ENCODE results near the gene MEA1.

Gene MEA1

DNA sequence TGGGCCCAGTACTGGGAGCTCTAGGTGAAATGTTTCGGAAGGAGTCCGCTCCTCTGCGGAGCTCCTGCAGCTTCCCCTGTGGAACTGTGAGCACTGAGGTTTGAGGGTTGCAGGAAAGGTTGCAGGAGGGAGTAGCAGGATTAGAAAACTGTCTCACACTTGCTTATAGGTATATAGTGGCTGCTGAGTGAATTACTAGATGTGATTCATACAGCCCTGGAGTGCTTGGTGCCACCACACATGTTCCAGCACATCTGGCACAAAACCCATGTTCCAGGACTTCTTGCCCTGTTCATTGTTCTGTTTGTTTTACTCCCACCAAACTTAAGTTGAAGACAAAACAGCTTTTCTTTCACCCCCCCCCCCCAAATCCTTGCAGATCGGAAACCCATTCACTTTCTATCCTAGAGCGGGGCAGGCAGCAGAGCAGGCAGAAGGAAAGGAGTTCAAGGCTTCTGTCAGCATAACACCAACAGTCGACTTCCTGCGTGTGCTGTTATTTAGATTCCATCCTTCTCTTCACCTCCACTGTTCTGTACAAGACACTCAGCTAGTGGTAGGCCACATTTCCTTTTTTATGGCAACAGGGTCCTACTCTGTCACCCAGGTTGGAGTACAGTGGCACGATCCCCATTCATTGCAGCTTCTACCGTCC lies 34.1 kb downstream of the MEA1 start:
- peaks cover 13% of the 10 kb centered on the region for H3K36me3 ChIP-seq
- H3K27ac ChIP-seq: peak overlapping the region; percentile 66
- H3K4me3 ChIP-seq (ENCODE audit: low read depth, low read length): peak overlapping the region; percentile 79
- H3K9me3 ChIP-seq (ENCODE audit: severe bottlenecking): no peaks in the 10 kb centered on the region
- no peak for DNase-seq
- TF ChIP-seq, protein P1, sequence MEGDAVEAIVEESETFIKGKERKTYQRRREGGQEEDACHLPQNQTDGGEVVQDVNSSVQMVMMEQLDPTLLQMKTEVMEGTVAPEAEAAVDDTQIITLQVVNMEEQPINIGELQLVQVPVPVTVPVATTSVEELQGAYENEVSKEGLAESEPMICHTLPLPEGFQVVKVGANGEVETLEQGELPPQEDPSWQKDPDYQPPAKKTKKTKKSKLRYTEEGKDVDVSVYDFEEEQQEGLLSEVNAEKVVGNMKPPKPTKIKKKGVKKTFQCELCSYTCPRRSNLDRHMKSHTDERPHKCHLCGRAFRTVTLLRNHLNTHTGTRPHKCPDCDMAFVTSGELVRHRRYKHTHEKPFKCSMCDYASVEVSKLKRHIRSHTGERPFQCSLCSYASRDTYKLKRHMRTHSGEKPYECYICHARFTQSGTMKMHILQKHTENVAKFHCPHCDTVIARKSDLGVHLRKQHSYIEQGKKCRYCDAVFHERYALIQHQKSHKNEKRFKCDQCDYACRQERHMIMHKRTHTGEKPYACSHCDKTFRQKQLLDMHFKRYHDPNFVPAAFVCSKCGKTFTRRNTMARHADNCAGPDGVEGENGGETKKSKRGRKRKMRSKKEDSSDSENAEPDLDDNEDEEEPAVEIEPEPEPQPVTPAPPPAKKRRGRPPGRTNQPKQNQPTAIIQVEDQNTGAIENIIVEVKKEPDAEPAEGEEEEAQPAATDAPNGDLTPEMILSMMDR (IDR thresholded peaks at IDR 0.05; ENCODE audit: low read depth, low read length): no peak
- H3K27me3 ChIP-seq (ENCODE audit: insufficient read depth, low read depth, severe bottlenecking): no peaks in the 10 kb centered on the region

DNA sequence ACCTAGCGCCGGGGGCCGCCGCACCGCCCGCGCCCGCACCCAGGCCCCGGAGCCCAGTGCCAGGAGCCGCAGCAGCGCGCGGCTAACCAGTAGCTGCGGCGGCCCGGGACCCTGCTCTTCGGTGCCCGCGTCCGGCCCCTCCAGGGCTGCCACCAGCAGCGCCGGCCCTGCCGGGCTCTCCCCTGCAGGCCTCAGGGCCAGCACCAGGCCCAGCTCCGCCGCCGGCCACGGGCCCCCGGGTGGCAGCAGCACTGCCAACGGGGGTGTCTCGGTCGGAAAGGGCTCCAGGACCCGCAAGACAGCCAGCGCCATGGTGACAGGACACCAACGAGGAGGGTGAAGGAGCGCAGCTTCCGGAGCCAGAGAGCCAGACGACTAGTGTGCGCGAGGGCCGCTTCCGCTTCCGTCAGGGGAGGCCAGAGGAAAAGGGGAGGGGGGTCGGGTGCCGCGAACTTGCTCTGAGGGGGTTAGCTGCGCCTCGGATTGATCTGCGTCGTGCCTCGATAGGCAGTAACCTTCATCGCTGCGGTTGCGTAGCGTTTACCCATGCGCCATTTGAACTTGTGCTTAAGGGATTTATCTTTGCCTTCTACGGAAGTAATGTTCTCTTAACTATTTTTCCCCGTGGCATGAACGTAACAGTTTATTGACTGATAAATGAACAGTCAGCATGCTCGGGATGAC lies 34.8 kb downstream of the MEA1 start, which contains the start of gene PEX6:
Gene PEX6, minus strand, starts transcription at position 343 of the 684 bp plus-strand sequence. Its CDS starts 31 bp downstream, at position 312.
- H3K9me3 ChIP-seq (ENCODE audit: severe bottlenecking): no peaks in the 10 kb centered on the region
- peaks cover 14% of the 10 kb centered on the region for H3K36me3 ChIP-seq
- peak within 1 kb of the TSS; percentile 66 for H3K27ac ChIP-seq
- TF ChIP-seq, protein P1 (IDR thresholded peaks at IDR 0.05; ENCODE audit: low read depth, low read length): no peak
- no peaks in the 10 kb centered on the region for H3K27me3 ChIP-seq (ENCODE audit: insufficient read depth, low read depth, severe bottlenecking)
- peak within 1 kb of the TSS; percentile 79 for H3K4me3 ChIP-seq (ENCODE audit: low read depth, low read length)
- DNase-seq: peak; percentile 99

DNA sequence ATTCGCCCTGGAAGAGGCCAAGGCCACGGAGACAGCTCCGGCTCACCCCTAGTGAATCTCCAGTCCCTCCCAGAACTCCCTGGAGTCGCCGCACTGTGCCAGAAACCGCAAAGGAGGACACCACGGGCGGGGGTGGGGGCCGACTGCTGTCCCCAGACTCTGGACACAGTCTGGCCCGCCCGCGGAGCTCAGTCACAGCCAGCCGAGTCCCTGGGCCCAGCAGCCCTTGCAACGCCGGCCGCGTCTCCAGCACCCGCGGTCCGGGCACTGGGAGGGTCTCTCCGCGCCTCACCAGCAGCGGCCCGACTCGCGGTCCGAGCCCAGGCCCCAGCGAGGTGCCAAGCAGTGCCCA lies 35.3 kb downstream of the MEA1 start:
- H3K36me3 ChIP-seq: peaks cover 14% of the 10 kb centered on the region
- peak overlapping the region; percentile 79 for H3K4me3 ChIP-seq (ENCODE audit: low read depth, low read length)
- H3K27me3 ChIP-seq (ENCODE audit: insufficient read depth, low read depth, severe bottlenecking): no peaks in the 10 kb centered on the region
- no peaks in the 10 kb centered on the region for H3K9me3 ChIP-seq (ENCODE audit: severe bottlenecking)
- DNase-seq: peak; percentile 46
- peak overlapping the region; percentile 66 for H3K27ac ChIP-seq
- TF ChIP-seq, protein P1 (IDR thresholded peaks at IDR 0.05; ENCODE audit: low read depth, low read length): no peak

DNA sequence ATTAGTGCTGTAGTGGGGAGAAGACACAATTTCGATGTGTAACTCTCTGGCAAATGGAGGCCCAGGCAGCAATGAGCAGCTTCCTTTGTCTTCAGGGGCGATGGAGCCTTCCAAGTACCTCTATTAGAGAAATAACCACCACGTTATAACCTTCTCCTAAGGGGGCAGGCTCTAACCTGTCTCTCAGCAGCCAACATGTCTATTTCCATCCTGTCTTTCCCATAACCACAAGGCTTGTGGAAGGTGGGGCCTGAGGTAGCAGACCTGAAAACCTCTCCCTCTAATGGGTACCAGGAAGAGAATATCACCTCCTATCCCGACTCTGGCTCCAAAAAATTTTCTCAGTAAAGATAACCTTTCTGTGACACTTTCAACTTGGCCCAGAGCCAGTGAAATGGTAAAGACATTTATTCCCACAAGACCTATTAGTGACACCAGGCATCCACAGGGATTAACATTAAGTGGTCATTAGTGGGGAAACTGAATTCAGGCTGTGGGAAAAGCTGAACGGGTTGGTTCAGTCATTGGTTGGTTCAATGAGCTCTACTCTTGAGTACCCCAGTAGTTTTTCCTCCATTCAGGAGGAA lies 38.7 kb downstream of the MEA1 start:
- DNase-seq: no peak
- peaks cover 18% of the 10 kb centered on the region for H3K36me3 ChIP-seq
- no peaks in the 10 kb centered on the region for H3K9me3 ChIP-seq (ENCODE audit: severe bottlenecking)
- H3K27me3 ChIP-seq (ENCODE audit: insufficient read depth, low read depth, severe bottlenecking): no peaks in the 10 kb centered on the region
- TF ChIP-seq, protein P1 (IDR thresholded peaks at IDR 0.05; ENCODE audit: low read depth, low read length): no peak
- H3K4me3 ChIP-seq (ENCODE audit: low read depth, low read length): no peak overlapping the region
- H3K27ac ChIP-seq: no peak overlapping the region

DNA sequence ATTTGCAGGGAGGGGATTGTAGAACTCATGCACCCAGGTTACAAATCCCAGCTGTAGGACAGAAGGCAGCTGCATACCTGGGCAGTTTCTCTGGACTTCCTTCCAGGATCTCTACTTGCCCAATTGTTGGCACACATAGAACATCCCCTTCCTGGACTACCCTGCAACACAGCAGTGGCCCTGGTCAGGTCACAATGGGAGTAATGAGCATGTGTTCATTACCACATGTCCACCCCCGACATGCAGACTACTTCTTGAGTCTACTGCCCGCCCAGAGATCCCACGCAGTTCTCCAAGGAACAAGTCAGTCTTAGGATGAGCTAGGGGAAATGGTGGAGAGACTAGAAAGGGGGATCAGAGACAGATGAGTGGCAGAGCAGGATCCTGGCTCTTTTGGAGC lies 39.8 kb downstream of the MEA1 start:
- no peak for DNase-seq
- no peaks in the 10 kb centered on the region for H3K27me3 ChIP-seq (ENCODE audit: insufficient read depth, low read depth, severe bottlenecking)
- H3K9me3 ChIP-seq (ENCODE audit: severe bottlenecking): no peaks in the 10 kb centered on the region
- no peak overlapping the region for H3K4me3 ChIP-seq (ENCODE audit: low read depth, low read length)
- peaks cover 20% of the 10 kb centered on the region for H3K36me3 ChIP-seq
- H3K27ac ChIP-seq: no peak overlapping the region
- TF ChIP-seq, protein P1 (IDR thresholded peaks at IDR 0.05; ENCODE audit: low read depth, low read length): no peak
